ENCODE data around the gene EGLN1.
A peak's percentile ranks its signal among the peaks of the same experiment; 100 is the strongest.

The EGLN1 gene

GRCh38 chr1:231428377-231428776 is 6.3 kb upstream of the EGLN1 start:
- Histone ChIP-seq H3K79me1 (ENCODE audit: low read length) (no peaks in the 10 kb centered on the region), H3K4me2 (ENCODE audit: low read length) (no peak overlapping the region), H2AK5ac (ENCODE audit: low read length) (no peak overlapping the region), H3K9me3 (ENCODE audit: insufficient read depth, low read depth, low read length) (no peaks in the 10 kb centered on the region), H3K79me2 (ENCODE audit: control insufficient read depth, insufficient read depth, low read length, poor library complexity) (no peaks in the 10 kb centered on the region), H3K18ac (ENCODE audit: low read length) (no peak overlapping the region), H2AFZ (ENCODE audit: insufficient read depth, low read length, poor library complexity) (no peak overlapping the region), H3K23ac (ENCODE audit: low read length) (no peak overlapping the region), H2BK120ac (ENCODE audit: insufficient read depth, low read length, poor library complexity) (no peak overlapping the region), H3K4ac (ENCODE audit: low read depth, low read length) (no peak overlapping the region), H3K36me3 (ENCODE audit: control insufficient read depth in 1 of 2, insufficient read depth in 2 of 2, low read length in 2 of 2) (no peaks in the 10 kb centered on the region), H3K9ac (ENCODE audit: low read length) (no peak overlapping the region), H3K4me1 (ENCODE audit: control insufficient read depth in 1 of 2, insufficient read depth in 2 of 2, low read length in 2 of 2) (no peaks in the 10 kb centered on the region), H4K91ac (ENCODE audit: low read depth, low read length) (no peak overlapping the region), H4K8ac (ENCODE audit: low read depth, low read length) (no peak overlapping the region), H2BK12ac (ENCODE audit: low read length) (no peak overlapping the region), H4K12ac (ENCODE audit: low read depth, low read length) (no peak overlapping the region), H3K4me3 (ENCODE audit: low read depth, low read length) (no peak overlapping the region), H3K27me3 (ENCODE audit: insufficient read depth, low read length) (no peaks in the 10 kb centered on the region), H3K14ac (ENCODE audit: low read length) (no peak overlapping the region), H3K27ac (ENCODE audit: low read depth, low read length) (no peak overlapping the region), H2BK5ac (ENCODE audit: low read depth, low read length, poor library complexity) (no peak overlapping the region)
- no peak for DNase-seq
- no CpG with 5 or more reads among the region's 3 CpGs for WGBS (ENCODE audit: extremely low coverage, insufficient coverage, insufficient read length)

- Histone ChIP-seq H3K14ac (ENCODE audit: low read length) (no peak overlapping the region), H3K79me2 (ENCODE audit: control insufficient read depth, insufficient read depth, low read length, poor library complexity) (peaks cover 8% of the 10 kb centered on the region), H4K91ac (ENCODE audit: low read depth, low read length) (no peak overlapping the region), H2AFZ (ENCODE audit: insufficient read depth, low read length, poor library complexity) (no peak overlapping the region), H3K23ac (ENCODE audit: low read length) (no peak overlapping the region), H2AK5ac (ENCODE audit: low read length) (no peak overlapping the region), H4K12ac (ENCODE audit: low read depth, low read length) (no peak overlapping the region), H3K9me3 (ENCODE audit: insufficient read depth, low read depth, low read length) (no peaks in the 10 kb centered on the region), H3K27ac (ENCODE audit: low read depth, low read length) (no peak overlapping the region), H3K9ac (ENCODE audit: low read length) (no peak overlapping the region), H4K8ac (ENCODE audit: low read depth, low read length) (no peak overlapping the region), H3K4me1 (ENCODE audit: control insufficient read depth in 1 of 2, insufficient read depth in 2 of 2, low read length in 2 of 2) (no peaks in the 10 kb centered on the region), H2BK5ac (ENCODE audit: low read depth, low read length, poor library complexity) (no peak overlapping the region), H3K79me1 (ENCODE audit: low read length) (peaks cover 17% of the 10 kb centered on the region), H3K4me3 (ENCODE audit: low read depth, low read length) (no peak overlapping the region), H3K4ac (ENCODE audit: low read depth, low read length) (no peak overlapping the region), H3K4me2 (ENCODE audit: low read length) (no peak overlapping the region), H3K36me3 (ENCODE audit: control insufficient read depth in 1 of 2, insufficient read depth in 2 of 2, low read length in 2 of 2) (no peaks in the 10 kb centered on the region), H3K18ac (ENCODE audit: low read length) (no peak overlapping the region), H3K27me3 (ENCODE audit: insufficient read depth, low read length) (no peaks in the 10 kb centered on the region), H2BK120ac (ENCODE audit: insufficient read depth, low read length, poor library complexity) (no peak overlapping the region), H2BK12ac (ENCODE audit: low read length) (no peak overlapping the region)
- DNase-seq, result no peak
- no CpG with 5 or more reads among the region's 4 CpGs for whole genome bisulfite sequencing (ENCODE audit: extremely low coverage, insufficient coverage, insufficient read length)
Measured at GRCh38 chr1:231424950-231425805, 3.1 kb upstream of the EGLN1 start.

DNA sequence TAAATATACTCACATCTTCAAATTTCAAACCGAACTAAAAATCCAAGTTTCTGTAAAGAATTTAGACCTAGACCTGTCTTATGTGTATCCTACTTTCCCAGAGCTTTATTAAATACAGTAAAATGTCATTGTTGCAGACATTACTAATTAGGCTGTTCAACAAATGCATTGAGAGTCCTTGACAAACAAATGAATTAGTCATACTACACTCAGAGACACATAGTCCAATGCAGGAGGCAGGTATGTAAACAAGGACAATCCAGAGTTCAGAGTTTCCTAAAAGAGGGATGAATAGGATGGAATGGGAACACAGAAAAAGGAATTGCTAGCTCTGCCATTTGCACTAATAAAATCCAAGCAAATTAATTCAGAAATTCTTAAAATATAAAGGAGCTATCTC is 1.6 kb upstream of the EGLN1 start:
- Histone ChIP-seq H3K27ac (ENCODE audit: low read depth, low read length) (no peak overlapping the region), H4K91ac (ENCODE audit: low read depth, low read length) (no peak overlapping the region), H3K36me3 (ENCODE audit: control insufficient read depth in 1 of 2, insufficient read depth in 2 of 2, low read length in 2 of 2) (no peaks in the 10 kb centered on the region), H3K4me2 (ENCODE audit: low read length) (no peak overlapping the region), H3K9me3 (ENCODE audit: insufficient read depth, low read depth, low read length) (no peaks in the 10 kb centered on the region), H2AK5ac (ENCODE audit: low read length) (no peak overlapping the region), H3K27me3 (ENCODE audit: insufficient read depth, low read length) (no peaks in the 10 kb centered on the region), H4K12ac (ENCODE audit: low read depth, low read length) (no peak overlapping the region), H2AFZ (ENCODE audit: insufficient read depth, low read length, poor library complexity) (no peak overlapping the region), H3K9ac (ENCODE audit: low read length) (no peak overlapping the region), H3K14ac (ENCODE audit: low read length) (no peak overlapping the region), H4K8ac (ENCODE audit: low read depth, low read length) (no peak overlapping the region), H2BK5ac (ENCODE audit: low read depth, low read length, poor library complexity) (no peak overlapping the region), H2BK120ac (ENCODE audit: insufficient read depth, low read length, poor library complexity) (no peak overlapping the region), H3K18ac (ENCODE audit: low read length) (no peak overlapping the region), H3K4ac (ENCODE audit: low read depth, low read length) (no peak overlapping the region), H3K4me1 (ENCODE audit: control insufficient read depth in 1 of 2, insufficient read depth in 2 of 2, low read length in 2 of 2) (no peaks in the 10 kb centered on the region), H3K4me3 (ENCODE audit: low read depth, low read length) (no peak overlapping the region), H3K79me1 (ENCODE audit: low read length) (peaks cover 17% of the 10 kb centered on the region), H3K79me2 (ENCODE audit: control insufficient read depth, insufficient read depth, low read length, poor library complexity) (peaks cover 8% of the 10 kb centered on the region), H2BK12ac (ENCODE audit: low read length) (no peak overlapping the region), H3K23ac (ENCODE audit: low read length) (no peak overlapping the region)
- DNase-seq, result no peak
- no CpG with 5 or more reads among the region's 1 CpG for WGBS (ENCODE audit: extremely low coverage, insufficient coverage, insufficient read length)

DNA sequence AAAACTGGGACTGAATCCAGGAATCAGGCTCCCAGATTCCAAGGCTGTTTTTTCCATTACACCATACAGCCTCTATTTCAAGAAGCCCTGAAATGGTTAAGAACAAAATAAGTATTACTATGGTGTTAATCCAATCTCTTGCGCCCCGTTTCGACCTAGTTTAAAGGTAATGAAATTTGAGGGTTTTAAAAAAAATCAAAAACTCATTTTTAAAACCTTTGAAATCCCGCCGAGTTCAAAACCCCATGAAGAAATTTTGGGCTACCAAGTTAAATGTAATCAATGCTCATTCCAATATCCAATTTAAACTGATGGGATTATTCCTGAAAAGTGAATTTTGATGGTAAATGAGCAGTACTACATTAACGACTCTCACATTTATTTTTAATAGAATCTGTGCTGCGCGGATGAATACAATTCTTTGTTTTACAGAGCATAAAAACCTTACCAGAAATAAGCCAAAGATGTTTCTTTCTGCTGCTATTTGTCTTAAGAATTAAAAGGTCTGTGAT is 767 bp upstream of the EGLN1 start:
- Histone ChIP-seq H4K8ac (ENCODE audit: low read depth, low read length) (peak overlapping the region; percentile 34), H3K23ac (ENCODE audit: low read length) (no peak overlapping the region), H2BK120ac (ENCODE audit: insufficient read depth, low read length, poor library complexity) (no peak overlapping the region), H3K9me3 (ENCODE audit: insufficient read depth, low read depth, low read length) (no peaks in the 10 kb centered on the region), H2BK5ac (ENCODE audit: low read depth, low read length, poor library complexity) (no peak overlapping the region), H3K4me1 (ENCODE audit: control insufficient read depth in 1 of 2, insufficient read depth in 2 of 2, low read length in 2 of 2) (no peaks in the 10 kb centered on the region), H2BK12ac (ENCODE audit: low read length) (no peak overlapping the region), H4K12ac (ENCODE audit: low read depth, low read length) (no peak overlapping the region), H3K79me2 (ENCODE audit: control insufficient read depth, insufficient read depth, low read length, poor library complexity) (peaks cover 8% of the 10 kb centered on the region), H3K27ac (ENCODE audit: low read depth, low read length) (peak overlapping the region; percentile 68), H2AK5ac (ENCODE audit: low read length) (no peak overlapping the region), H3K14ac (ENCODE audit: low read length) (no peak overlapping the region), H3K36me3 (ENCODE audit: control insufficient read depth in 1 of 2, insufficient read depth in 2 of 2, low read length in 2 of 2) (no peaks in the 10 kb centered on the region), H4K91ac (ENCODE audit: low read depth, low read length) (no peak overlapping the region), H3K27me3 (ENCODE audit: insufficient read depth, low read length) (no peaks in the 10 kb centered on the region), H3K4me2 (ENCODE audit: low read length) (peak overlapping the region; percentile 86), H3K4me3 (ENCODE audit: low read depth, low read length) (peak overlapping the region; percentile 82), H3K18ac (ENCODE audit: low read length) (no peak overlapping the region), H3K9ac (ENCODE audit: low read length) (peak overlapping the region; percentile 51), H3K79me1 (ENCODE audit: low read length) (peaks cover 17% of the 10 kb centered on the region), H3K4ac (ENCODE audit: low read depth, low read length) (no peak overlapping the region), H2AFZ (ENCODE audit: insufficient read depth, low read length, poor library complexity) (peak overlapping the region; percentile 66)
- no CpG with 5 or more reads among the region's 8 CpGs for WGBS (ENCODE audit: extremely low coverage, insufficient coverage, insufficient read length)
- no peak for DNase-seq
